ENCODE results near the gene TUBGCP3. TPM values are rescaled to one million over a fixed set of nuclear protein-coding genes. Genes with fewer than 3 reads are reported as not detected.
A peak's percentile ranks its signal among the peaks of the same experiment; 100 is the strongest.

Gene TUBGCP3
- total and polyA plus RNA-seq, 2 donors from 2014 or later = 9.1 to 33.2 TPM

- intact Hi-C loops (cut with DNase I) = loop anchor here (10.0 kb wide), 1 partner anchor 970 kb away; no protein-coding TSS in a partner anchor
- no peaks in the 10 kb centered on the region for H3K9me3 ChIP-seq (ENCODE audit: control insufficient read depth in 2 of 3, insufficient read depth in 1 of 3, low read length in 3 of 3)
- no peak for FAIRE-seq
- peaks cover 7% of the 10 kb centered on the region for H3K27me3 ChIP-seq (ENCODE audit: control insufficient read depth, insufficient read depth, low read length)
- TF ChIP-seq CTCF (IDR thresholded peaks at IDR 0.05; ENCODE audit: borderline replicate concordance, extremely low read depth, insufficient read depth) = no peak
- no peaks in the 10 kb centered on the region for H3K4me1 ChIP-seq (ENCODE audit: control insufficient read depth in 2 of 3, insufficient read depth in 2 of 3, low read depth in 1 of 3, low read length in 3 of 3)
- H3K27ac ChIP-seq (ENCODE audit: low read depth in 2 of 2, low read length in 2 of 2) = no peak overlapping the region
- no peak overlapping the region for H3K4me3 ChIP-seq (ENCODE audit: low read length in 3 of 3)
- no peaks in the 10 kb centered on the region for H3K36me3 ChIP-seq (ENCODE audit: control insufficient read depth in 2 of 3, insufficient read depth in 3 of 3, low read length in 3 of 3)
- peak in 2 of 5 donors; percentile 37 to 58 for DNase-seq
- no peak overlapping the region for H3K9ac ChIP-seq (ENCODE audit: low read length in 3 of 3)
Observed at GRCh38 chr13:112444416-112445399, 143.2 kb downstream of the TUBGCP3 start.

GRCh38 chr13:112443995-112444311 is 144.0 kb downstream of the TUBGCP3 start:
- no peak overlapping the region for H3K9ac ChIP-seq (ENCODE audit: low read length in 3 of 3)
- TF ChIP-seq CTCF (IDR thresholded peaks at IDR 0.05; ENCODE audit: borderline replicate concordance, extremely low read depth, insufficient read depth) = peak; percentile 74
- peaks cover 0 to 2% (median 0%) of the 10 kb centered on the region in 3 donors for H3K9me3 ChIP-seq (ENCODE audit: control insufficient read depth in 2 of 3, insufficient read depth in 1 of 3, low read length in 3 of 3)
- intact Hi-C loops (cut with DNase I) = loop anchor here (10.0 kb wide), 1 partner anchor 969 kb away; no protein-coding TSS in a partner anchor
- H3K36me3 ChIP-seq (ENCODE audit: control insufficient read depth in 2 of 3, insufficient read depth in 3 of 3, low read length in 3 of 3) = no peaks in the 10 kb centered on the region
- H3K27ac ChIP-seq (ENCODE audit: low read depth in 2 of 2, low read length in 2 of 2) = no peak overlapping the region
- no peaks in the 10 kb centered on the region for H3K4me1 ChIP-seq (ENCODE audit: control insufficient read depth in 2 of 3, insufficient read depth in 2 of 3, low read depth in 1 of 3, low read length in 3 of 3)
- peaks cover 7% of the 10 kb centered on the region for H3K27me3 ChIP-seq (ENCODE audit: control insufficient read depth, insufficient read depth, low read length)
- FAIRE-seq (no peak), DNase-seq (peak; percentile 75 to 88 (median 86))
- no peak overlapping the region for H3K4me3 ChIP-seq (ENCODE audit: low read length in 3 of 3)

- FAIRE-seq = no peak
- peak; percentile 38 to 69 (median 55) for DNase-seq
- Histone ChIP-seq H3K9ac (ENCODE audit: low read length in 3 of 3) (no peak overlapping the region), H3K4me1 (ENCODE audit: control insufficient read depth in 2 of 3, insufficient read depth in 2 of 3, low read depth in 1 of 3, low read length in 3 of 3) (no peaks in the 10 kb centered on the region), H3K36me3 (ENCODE audit: control insufficient read depth in 2 of 3, insufficient read depth in 3 of 3, low read length in 3 of 3) (no peaks in the 10 kb centered on the region), H3K27ac (ENCODE audit: low read depth in 2 of 2, low read length in 2 of 2) (no peak overlapping the region), H3K9me3 (ENCODE audit: control insufficient read depth in 2 of 3, insufficient read depth in 1 of 3, low read length in 3 of 3) (peaks cover 0 to 2% (median 0%) of the 10 kb centered on the region in 3 donors), H3K27me3 (ENCODE audit: control insufficient read depth, insufficient read depth, low read length) (peaks cover 7% of the 10 kb centered on the region), H3K4me3 (ENCODE audit: low read length in 3 of 3) (no peak overlapping the region)
- intact Hi-C loops (cut with DNase I) = loop anchor here (10.0 kb wide), 1 partner anchor 969 kb away; no protein-coding TSS in a partner anchor
- TF ChIP-seq CTCF (IDR thresholded peaks at IDR 0.05; ENCODE audit: borderline replicate concordance, extremely low read depth, insufficient read depth) = no peak
Observed at GRCh38 chr13:112443191-112443994, 144.6 kb downstream of the TUBGCP3 start.
